Esophagus muscularis mucosa (tissue), 4 donors: ENCODE measurements around the gene GPR33.

Experiments used
- CTCF ChIP-seq, 3 experiments: fragments of 200-600 bp in 2 of 3; fragments of 450-650 bp in 1 of 3; sonication (generic) in 2 of 3; IDR thresholded peaks; one replicate each; pipeline ENCODE4 v1.5.1; 2017 to 2019; ENCODE audit warnings: antibody characterized with exemption in 3 of 3, mild to moderate bottlenecking in 2 of 3, moderate library complexity in 1 of 3
- EP300 ChIP-seq: sonication (generic); formaldehyde crosslinking; IDR thresholded peaks from one replicate; pipeline ENCODE4 v1.6.1; 2017; ENCODE audit warnings: antibody characterized with exemption
- POLR2A ChIP-seq: fragments of 450-650 bp; IDR thresholded peaks from one replicate; pipeline ENCODE4 v1.6.1; 2017; ENCODE audit warnings: antibody characterized with exemption, moderate library complexity, mild to moderate bottlenecking, low read depth
- POLR2AphosphoS5 ChIP-seq, 2 donors: sonication (generic); formaldehyde crosslinking; IDR thresholded peaks; one replicate each; pipeline ENCODE4 v1.6.1; 2017; ENCODE audit warnings: antibody characterized with exemption in 2 of 2

- TF ChIP-seq CTCF (IDR thresholded peaks at IDR 0.05) (no peak), POLR2A (no peak), POLR2AphosphoS5 (IDR thresholded peaks at IDR 0.05) (no peak), EP300 (no peak)
These were observed 5.1 kb upstream of the GPR33 start for GRCh38 chr14:31492759-31493498.
